ENCODE measurements around the gene ADPRS.

ADPRS gene

DNA sequence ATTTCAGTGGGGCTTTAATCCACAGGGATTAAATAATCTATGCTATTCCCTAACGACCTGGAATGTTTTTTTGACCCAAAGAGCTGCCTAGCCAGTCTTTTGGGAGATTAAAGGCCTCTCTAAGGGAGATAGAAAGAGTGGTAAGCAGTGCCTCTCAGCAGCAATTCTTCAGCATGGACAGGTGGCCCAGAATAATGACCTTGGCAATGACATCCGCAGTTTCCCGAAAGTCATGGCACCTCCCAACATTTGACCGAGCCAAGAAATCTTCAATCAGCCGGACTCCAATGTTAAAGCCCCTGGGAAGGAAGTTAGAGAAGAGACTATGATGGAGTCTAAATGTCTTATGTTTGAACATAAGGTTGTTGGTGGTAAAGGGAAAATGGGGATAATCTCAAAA, 50.8 kb downstream of the ADPRS start:
- Histone ChIP-seq H3F3A (ENCODE audit: low read depth) (no peaks in the 10 kb centered on the region), H2AFZ (ENCODE audit: low read length) (no peak overlapping the region), H3K79me2 (ENCODE audit: insufficient read depth, low read length) (peaks cover 9% of the 10 kb centered on the region), H3K4me3 (ENCODE audit: low read length, poor library complexity, severe bottlenecking) (no peak overlapping the region), H4K20me1 (ENCODE audit: insufficient read depth, low read length, poor library complexity, severe bottlenecking) (no peaks in the 10 kb centered on the region), H3K9me3 (ENCODE audit: insufficient read depth, low read depth, low read length) (no peaks in the 10 kb centered on the region), H3K27me3 (ENCODE audit: insufficient read depth, low read length, poor library complexity, severe bottlenecking) (no peaks in the 10 kb centered on the region), H3K9me2 (replicated peaks; ENCODE audit: low read depth, low read length) (no peaks in the 10 kb centered on the region), H3K4me1 (ENCODE audit: insufficient read depth, low read length, poor library complexity, severe bottlenecking) (peaks cover 5% of the 10 kb centered on the region), H3K4me2 (ENCODE audit: low read depth, low read length, poor library complexity, severe bottlenecking) (no peak overlapping the region), H3K9ac (ENCODE audit: low read depth, low read length, poor library complexity, severe bottlenecking) (no peak overlapping the region), H3K36me3 (ENCODE audit: insufficient read depth, low read length) (peaks cover 27% of the 10 kb centered on the region; the same call in 1 of the 2 replicates)
- TF ChIP-seq CTCF (conservative IDR thresholded peaks at IDR 0.05; ENCODE audit: low read length) (no peak), EZH2phosphoT487 (IDR thresholded peaks at IDR 0.05; ENCODE audit: borderline replicate concordance) (no peak)

- H3K9ac ChIP-seq (ENCODE audit: low read depth, low read length, poor library complexity, severe bottlenecking): no peak overlapping the region
- no peak overlapping the region for H2AFZ ChIP-seq (ENCODE audit: low read length)
- H4K20me1 ChIP-seq (ENCODE audit: insufficient read depth, low read length, poor library complexity, severe bottlenecking): no peaks in the 10 kb centered on the region
- peak overlapping the region; percentile 32 for H3K4me2 ChIP-seq (ENCODE audit: low read depth, low read length, poor library complexity, severe bottlenecking)
- no peaks in the 10 kb centered on the region for H3F3A ChIP-seq (ENCODE audit: low read depth)
- TF ChIP-seq EZH2phosphoT487 (IDR thresholded peaks at IDR 0.05; ENCODE audit: borderline replicate concordance) (no peak), CTCF (conservative IDR thresholded peaks at IDR 0.05; ENCODE audit: low read length) (no peak)
- no peaks in the 10 kb centered on the region for H3K27me3 ChIP-seq (ENCODE audit: insufficient read depth, low read length, poor library complexity, severe bottlenecking)
- peaks cover 5% of the 10 kb centered on the region for H3K4me1 ChIP-seq (ENCODE audit: insufficient read depth, low read length, poor library complexity, severe bottlenecking)
- no peaks in the 10 kb centered on the region for H3K9me2 ChIP-seq (replicated peaks; ENCODE audit: low read depth, low read length)
- peaks cover 19% of the 10 kb centered on the region; the same call in 1 of the 2 replicates for H3K36me3 ChIP-seq (ENCODE audit: insufficient read depth, low read length)
- no peaks in the 10 kb centered on the region for H3K9me3 ChIP-seq (ENCODE audit: insufficient read depth, low read depth, low read length)
- no peak overlapping the region for H3K4me3 ChIP-seq (ENCODE audit: low read length, poor library complexity, severe bottlenecking)
- H3K79me2 ChIP-seq (ENCODE audit: insufficient read depth, low read length): peaks cover 9% of the 10 kb centered on the region
These were observed 53.4 kb downstream of the ADPRS start for GRCh38 chr1:36142121-36142520.

DNA sequence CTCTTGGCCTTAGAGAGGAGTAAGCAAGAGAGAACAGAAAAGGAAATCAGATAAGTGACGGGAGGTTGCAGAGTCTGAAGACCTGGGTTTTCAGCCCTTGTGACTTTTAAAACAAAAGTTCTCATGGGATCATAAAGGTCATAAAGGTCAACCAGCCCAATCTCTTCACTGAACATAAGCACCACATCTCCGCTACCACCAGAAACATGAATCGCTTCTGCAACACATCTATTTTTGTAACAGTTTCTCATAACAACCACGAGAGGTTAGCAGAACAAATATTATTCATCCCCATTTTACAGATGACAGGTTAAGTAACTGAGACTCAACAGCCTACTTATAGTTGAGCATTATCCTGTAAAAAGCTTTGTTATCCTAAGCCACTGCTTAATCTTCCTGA, 54.7 kb downstream of the ADPRS start:
- Histone ChIP-seq H3F3A (ENCODE audit: low read depth) (no peaks in the 10 kb centered on the region), H3K4me1 (ENCODE audit: insufficient read depth, low read length, poor library complexity, severe bottlenecking) (peaks cover 13% of the 10 kb centered on the region), H3K9ac (ENCODE audit: low read depth, low read length, poor library complexity, severe bottlenecking) (no peak overlapping the region), H3K79me2 (ENCODE audit: insufficient read depth, low read length) (peaks cover 20% of the 10 kb centered on the region), H3K9me3 (ENCODE audit: insufficient read depth, low read depth, low read length) (no peaks in the 10 kb centered on the region), H3K4me3 (ENCODE audit: low read length, poor library complexity, severe bottlenecking) (no peak overlapping the region), H4K20me1 (ENCODE audit: insufficient read depth, low read length, poor library complexity, severe bottlenecking) (no peaks in the 10 kb centered on the region), H2AFZ (ENCODE audit: low read length) (no peak overlapping the region), H3K9me2 (replicated peaks; ENCODE audit: low read depth, low read length) (no peaks in the 10 kb centered on the region), H3K36me3 (ENCODE audit: insufficient read depth, low read length) (peaks cover 6% of the 10 kb centered on the region; the same call in 1 of the 2 replicates), H3K4me2 (ENCODE audit: low read depth, low read length, poor library complexity, severe bottlenecking) (no peak overlapping the region), H3K27me3 (ENCODE audit: insufficient read depth, low read length, poor library complexity, severe bottlenecking) (no peaks in the 10 kb centered on the region)
- TF ChIP-seq CTCF (conservative IDR thresholded peaks at IDR 0.05; ENCODE audit: low read length): no peak
- TF ChIP-seq EZH2phosphoT487 (IDR thresholded peaks at IDR 0.05; ENCODE audit: borderline replicate concordance): no peak

Data from Loucy (cell line).